HL-60/S4 (cell line): ENCODE data around the gene IMMP2L.

ENCODE experiments used
- in situ Hi-C: fragments of 300-500 bp; cut with MboI; formaldehyde crosslinking; loops from 2 replicates; pipeline ENCODE4 v1.14.3; 2022; ENCODE audit warnings: low sequenced_read_pairs

Gene IMMP2L

GRCh38 chr7:111174510-111174909, 387.8 kb downstream of the IMMP2L start:
- in situ Hi-C loops = no loop called here

- in situ Hi-C loops = no loop called here
Observed at GRCh38 chr7:111173990-111174389, 388.3 kb downstream of the IMMP2L start.

- in situ Hi-C loops = no loop called here
Observed at GRCh38 chr7:111173528-111173927, 388.8 kb downstream of the IMMP2L start.

- in situ Hi-C loops = no loop called here
Observed at GRCh38 chr7:111172564-111173257, 389.6 kb downstream of the IMMP2L start.

GRCh38 chr7:111168182-111168581, 394.1 kb downstream of the IMMP2L start:
- in situ Hi-C loops = no loop called here

- in situ Hi-C loops = no loop called here
Observed at GRCh38 chr7:111164442-111164841, 397.9 kb downstream of the IMMP2L start.

- in situ Hi-C loops = no loop called here
Observed at GRCh38 chr7:111162692-111163091, 399.6 kb downstream of the IMMP2L start.

GRCh38 chr7:111160297-111160696, 402.0 kb downstream of the IMMP2L start:
- in situ Hi-C loops = no loop called here

- in situ Hi-C loops = no loop called here
Observed at GRCh38 chr7:111159426-111159825, 402.9 kb downstream of the IMMP2L start.

- in situ Hi-C loops = no loop called here
Observed at GRCh38 chr7:111150709-111151108, 411.6 kb downstream of the IMMP2L start.

- in situ Hi-C loops = no loop called here
Observed at GRCh38 chr7:111147708-111148533, 414.4 kb downstream of the IMMP2L start.

GRCh38 chr7:111146136-111146535, 416.2 kb downstream of the IMMP2L start:
- in situ Hi-C loops = no loop called here

GRCh38 chr7:111145472-111145871, 416.8 kb downstream of the IMMP2L start:
- in situ Hi-C loops = no loop called here

- in situ Hi-C loops = no loop called here
Observed at GRCh38 chr7:111140091-111140865, 422.0 kb downstream of the IMMP2L start.

GRCh38 chr7:111138586-111138985, 423.7 kb downstream of the IMMP2L start:
- in situ Hi-C loops = no loop called here

- in situ Hi-C loops = no loop called here
Observed at GRCh38 chr7:111138193-111138569, 424.1 kb downstream of the IMMP2L start.

GRCh38 chr7:111137296-111138192, 424.7 kb downstream of the IMMP2L start:
- in situ Hi-C loops = no loop called here

GRCh38 chr7:111132833-111133232, 429.5 kb downstream of the IMMP2L start:
- in situ Hi-C loops = no loop called here

- in situ Hi-C loops = no loop called here
Observed at GRCh38 chr7:111129435-111129834, 432.9 kb downstream of the IMMP2L start.

GRCh38 chr7:111126987-111127386, 435.3 kb downstream of the IMMP2L start:
- in situ Hi-C loops = no loop called here

GRCh38 chr7:111115966-111116365, 446.3 kb downstream of the IMMP2L start:
- in situ Hi-C loops = no loop called here
